ENCODE data around the gene PLA2R1.

- TF ChIP-seq CTCF (IDR thresholded peaks at IDR 0.05; ENCODE audit: low read depth, low read length) = no peak
- TF ChIP-seq EZH2phosphoT487 (IDR thresholded peaks at IDR 0.05; ENCODE audit: low read depth) = no peak
Observed at GRCh38 chr2:159897081-159897480, 165.3 kb downstream of the PLA2R1 start.

Measured in OCI-LY3 (cell line).